B cell (primary cell): ENCODE measurements around the gene SLIT3.

ENCODE experiments used
- EZH2 ChIP-seq: IDR thresholded peaks from 2 replicates; pipeline ENCODE4 v1.6.1; 2012; ENCODE audit warnings: borderline replicate concordance, low read depth, mild to moderate bottlenecking, moderate library complexity, low read length; ENCODE audit not compliant: insufficient read depth, poor library complexity, severe bottlenecking
- TF ChIP-seq, protein P1 (sequence below): fragments of 200-600 bp; IDR thresholded peaks from one replicate; pipeline ENCODE4 v1.8.0; 2022; ENCODE audit warnings: antibody characterized with exemption, mild to moderate bottlenecking

DNA sequence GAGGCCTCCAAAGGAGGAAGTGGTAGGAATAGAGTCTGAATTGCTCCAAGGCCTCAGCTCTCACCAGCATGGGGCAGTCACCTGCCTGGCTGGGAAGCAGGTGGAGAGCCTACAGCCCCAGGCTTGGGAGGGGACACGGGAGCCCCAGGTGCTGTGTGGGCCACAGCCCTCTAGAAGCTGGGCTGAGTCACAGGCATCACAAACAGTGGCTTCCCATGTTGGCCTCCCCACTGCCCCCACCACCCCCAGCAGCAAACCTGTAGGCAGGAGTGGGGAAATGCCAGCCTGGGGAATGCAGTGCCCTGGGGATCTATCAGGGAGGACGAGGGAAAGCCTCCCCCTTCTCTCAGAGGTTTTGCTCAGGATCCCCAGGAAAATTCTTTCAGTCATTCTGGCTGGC, 309.6 kb downstream of the SLIT3 start:
- TF ChIP-seq, protein P1, sequence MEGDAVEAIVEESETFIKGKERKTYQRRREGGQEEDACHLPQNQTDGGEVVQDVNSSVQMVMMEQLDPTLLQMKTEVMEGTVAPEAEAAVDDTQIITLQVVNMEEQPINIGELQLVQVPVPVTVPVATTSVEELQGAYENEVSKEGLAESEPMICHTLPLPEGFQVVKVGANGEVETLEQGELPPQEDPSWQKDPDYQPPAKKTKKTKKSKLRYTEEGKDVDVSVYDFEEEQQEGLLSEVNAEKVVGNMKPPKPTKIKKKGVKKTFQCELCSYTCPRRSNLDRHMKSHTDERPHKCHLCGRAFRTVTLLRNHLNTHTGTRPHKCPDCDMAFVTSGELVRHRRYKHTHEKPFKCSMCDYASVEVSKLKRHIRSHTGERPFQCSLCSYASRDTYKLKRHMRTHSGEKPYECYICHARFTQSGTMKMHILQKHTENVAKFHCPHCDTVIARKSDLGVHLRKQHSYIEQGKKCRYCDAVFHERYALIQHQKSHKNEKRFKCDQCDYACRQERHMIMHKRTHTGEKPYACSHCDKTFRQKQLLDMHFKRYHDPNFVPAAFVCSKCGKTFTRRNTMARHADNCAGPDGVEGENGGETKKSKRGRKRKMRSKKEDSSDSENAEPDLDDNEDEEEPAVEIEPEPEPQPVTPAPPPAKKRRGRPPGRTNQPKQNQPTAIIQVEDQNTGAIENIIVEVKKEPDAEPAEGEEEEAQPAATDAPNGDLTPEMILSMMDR = no peak
- no peak for TF ChIP-seq EZH2
